HepG2 (cell line): Measurements from ENCODE around the gene LAMP1. TPM values are rescaled to one million over a fixed set of nuclear protein-coding genes. Genes with fewer than 3 reads are reported as not detected.

Experiments
- ATAC-seq: fragments of 200-7000 bp; cut with Tn5 transposase; 3 replicates; pipeline ENCODE4 v1.9.1; 2020; ENCODE audit warnings: mild to moderate bottlenecking, moderate library complexity
- BruUV-seq: library from RNA; stranded (reverse); fragments of 400-500 nt; replicated peaks from 2 replicates; lab custom pipeline; 2021; lab: Mats Ljungman, UMichigan
- CTCF ChIA-PET: fragments of 300-600 bp; formaldehyde crosslinking; extraction: SDS; loops from one replicate; lab custom pipeline; 2021; ENCODE audit warnings: low total read pairs, inconsistent platforms, low intra/inter-chr PET ratio; lab: Yijun Ruan, JAX
- POLR2A ChIA-PET: fragments of 350-600 bp; sonication (Branson Sonifier 250); formaldehyde crosslinking; loops from one replicate; lab custom pipeline; 2020; ENCODE audit warnings: antibody characterized with exemption, inconsistent platforms; lab: Yijun Ruan, JAX
- DNase-seq: peaks from one replicate; pipeline ENCODE4 v3.0.0-alpha.2; 2015; ENCODE audit warnings: low spot score
- FAIRE-seq: peaks from 3 replicates; lab custom pipeline; 2011; peaks lifted over from hg19 to GRCh38; lab: Jason Lieb, UNC
- H2AFZ ChIP-seq: one replicate; pipeline ENCODE4 v1.6.1; 2011; ENCODE audit warnings: low read length, inconsistent platforms
- H3K27ac ChIP-seq: fragments of 300-600 bp; 3 replicates; pipeline ENCODE4 v1.8.0; 2011; ENCODE audit warnings: mixed run types, mild to moderate bottlenecking, mixed read lengths, low read length, inconsistent platforms; ENCODE audit not compliant: insufficient read depth; ENCODE audit errors: extremely low read length
- H3K27me3 ChIP-seq, 2 experiments: fragments of 200-600 bp in 1 of 2; 2 replicates in 1 of 2; 3 replicates in 1 of 2; pipeline versions ENCODE4 v1.6.0 to v1.8.0; 2011; ENCODE audit warnings: low read length in 2 of 2, mild to moderate bottlenecking in 2 of 2, moderate library complexity in 2 of 2, inconsistent platforms in 1 of 2; ENCODE audit not compliant: insufficient read depth in 2 of 2, control insufficient read depth in 1 of 2
- H3K36me3 ChIP-seq, 2 experiments: fragments of 200-600 bp in 1 of 2; replicated peaks in 1 of 2; 2 replicates in 1 of 2; 3 replicates in 1 of 2; pipeline versions ENCODE4 v1.5.1 to v1.8.0; 2011; ENCODE audit warnings: low read length in 2 of 2, inconsistent platforms in 1 of 2; ENCODE audit not compliant: insufficient read depth in 2 of 2, control insufficient read depth in 1 of 2
- H3K4me1 ChIP-seq: 2 replicates; pipeline ENCODE4 v1.5.1; 2012; ENCODE audit warnings: low read length, inconsistent platforms; ENCODE audit not compliant: insufficient read depth
- H3K4me2 ChIP-seq: 2 replicates; pipeline ENCODE4 v1.6.0; 2011; ENCODE audit warnings: low read depth, low read length, inconsistent platforms
- H3K4me3 ChIP-seq, 3 experiments: fragments of 200-600 bp in 1 of 3; sonication (generic), shearing (Covaris generic) in 1 of 3; replicated peaks in 1 of 3; 2 replicates each; pipeline ENCODE4 v1.5.1; 2011 to 2016; ENCODE audit warnings: low read length in 3 of 3, inconsistent platforms in 2 of 3, low read depth in 2 of 3, mild to moderate bottlenecking in 2 of 3, control low read depth in 1 of 3, mixed read lengths in 1 of 3; ENCODE audit not compliant: insufficient read depth in 1 of 3
- H3K79me2 ChIP-seq: one replicate; pipeline ENCODE4 v1.6.1; 2011; ENCODE audit warnings: low read length, inconsistent platforms; ENCODE audit not compliant: insufficient read depth
- H3K9ac ChIP-seq: 2 replicates; pipeline ENCODE4 v1.6.0; 2011; ENCODE audit warnings: mild to moderate bottlenecking, low read depth, low read length, inconsistent platforms; ENCODE audit not compliant: insufficient read depth
- H3K9me3 ChIP-seq: 2 replicates; pipeline ENCODE4 v1.5.1; 2012; ENCODE audit warnings: mild to moderate bottlenecking, low read length
- H4K20me1 ChIP-seq: 2 replicates; pipeline ENCODE4 v1.6.0; 2011; ENCODE audit warnings: inconsistent platforms, mild to moderate bottlenecking, low read length, moderate library complexity; ENCODE audit not compliant: insufficient read depth
- AGO2 ChIP-seq: fragments of 200-400 bp; formaldehyde crosslinking; optimal IDR thresholded peaks from 2 replicates; pipeline ENCODE3; 2017; ENCODE audit warnings: mild to moderate bottlenecking, low read depth, low read length, moderate library complexity
- KLF9 ChIP-seq: IDR thresholded peaks from 2 replicates; pipeline ENCODE4 v1.6.1; 2016; ENCODE audit warnings: low read depth
- PAXIP1 ChIP-seq: sonication (generic); formaldehyde crosslinking; conservative IDR thresholded peaks from 2 replicates; pipeline ENCODE4 v1.4.0; 2020; ENCODE audit warnings: mild to moderate bottlenecking, missing genetic modification reagents, moderate library complexity
- ZNF768 ChIP-seq: sonication (generic); formaldehyde crosslinking; IDR thresholded peaks from 2 replicates; pipeline ENCODE4 v1.4.0; 2020; ENCODE audit warnings: missing genetic modification reagents
- WGBS: methylation state at CpG from one replicate; pipeline ENCODE4 v1.1.6; 2017; ENCODE audit warnings: low lambda C conversion rate; 5-methylcytosine and 5-hydroxymethylcytosine counted together
- in situ Hi-C: cut with HindIII; loops from 2 replicates; pipeline ENCODE4 v1.10.0; 2017; ENCODE audit warnings: low pct_unique_long_range_greater_than_20kb; ENCODE audit not compliant: extremely low pct_ligation_motif_present
- intact Hi-C: fragments of 100-400 bp; cut with micrococcal nuclease; formaldehyde crosslinking; loops from one replicate; pipeline ENCODE4 v1.10.0; 2022; ENCODE audit not compliant: unreplicated experiment
- polyA plus RNA-seq, 8 experiments: library from polyadenylated mRNA; depleted of rRNA in 3 of 8; stranded (reverse) in 7 of 8; unstranded in 1 of 8; fragments of >200 nt; fragmentation: Illumina TruSeq in 4 of 8; extraction: Trizol in 4 of 8; gene quantifications; 2 replicates each; pipeline versions ENCODE4 v1.2.1 to v1.2.3, GENCODE V29; 2011 to 2016; ENCODE audit warnings: low read depth in 4 of 8, missing spikeins in 1 of 8, mixed read lengths in 1 of 8; ENCODE audit not compliant: insufficient read depth in 1 of 8
- total RNA-seq, 5 experiments: library from RNA; depleted of rRNA; stranded (reverse); fragments of >200 nt; fragmentation: Illumina TruSeq; extraction: Trizol; gene quantifications; 2 replicates each; pipeline ENCODE4 v1.2.3, GENCODE V29; 2016; ENCODE audit warnings: low read depth in 1 of 5

Gene LAMP1
- total and polyA plus RNA-seq, 2 of the 13 experiments (the other 11 are each of a cell fraction or from before 2014, with no cell fraction given) = 103 to 112 TPM

GRCh38 chr13:113322043-113322461 is 25.0 kb downstream of the LAMP1 start:
- Histone ChIP-seq H3K9ac (no peak overlapping the region), H4K20me1 (peaks cover 4% of the 10 kb centered on the region; the same call in 1 of the 2 replicates), H3K27ac (no peak overlapping the region), H3K4me2 (no peak overlapping the region), H3K36me3 (peaks cover 21 to 66% of the 10 kb centered on the region in 2 experiments), H3K27me3 (no peaks in the 10 kb centered on the region), H3K4me1 (no peaks in the 10 kb centered on the region), H3K4me3 (no peak overlapping the region), H2AFZ (no peak overlapping the region), H3K79me2 (no peaks in the 10 kb centered on the region), H3K9me3 (no peaks in the 10 kb centered on the region)
- peak; percentile 38 for TF ChIP-seq AGO2
- no peak for TF ChIP-seq PAXIP1 (CRISPR knock-in tag)
- no peak for TF ChIP-seq KLF9 (CRISPR knock-in tag)
- TF ChIP-seq ZNF768 (CRISPR knock-in tag) = 0 out of 2 replicates have a peak, but pooled peaks have one; percentile 14
- FAIRE-seq (no peak), ATAC-seq (no peak), DNase-seq (no peak)
- 98% methylated on average over 7 of the region's 17 CpGs for WGBS
- BruUV-seq = no TSS peak
- intact Hi-C loops (no loop called here), in situ Hi-C loops (no loop called here)
- CTCF ChIA-PET = no interaction called here
- POLR2A ChIA-PET = no interaction called here
